GM23338 (cell line): ENCODE measurements around the gene AASDHPPT.

Source experiments
- EZH2 ChIP-seq: fragments of 200-600 bp; sonication (generic); IDR thresholded peaks from one replicate; pipeline ENCODE4 v1.8.0; 2017; ENCODE audit warnings: antibody characterized with exemption, mild to moderate bottlenecking, low read depth; ENCODE audit not compliant: unreplicated experiment
- EZH2phosphoT487 ChIP-seq: fragments of 200-600 bp; sonication (generic); IDR thresholded peaks from one replicate; pipeline ENCODE4 v1.8.1; 2018; ENCODE audit warnings: antibody characterized with exemption; ENCODE audit not compliant: unreplicated experiment
- TF ChIP-seq, protein P1 (sequence below), 2 experiments: fragments of 200-600 bp in 1 of 2; sonication (generic) in 1 of 2; conservative IDR thresholded peaks; 2 replicates each; pipeline versions ENCODE4 v1.5.1 to v1.6.1; 2016 to 2017; ENCODE audit warnings: antibody characterized with exemption in 2 of 2, low read depth in 2 of 2, mild to moderate bottlenecking in 2 of 2, moderate library complexity in 1 of 2

GRCh38 chr11:106086135-106086534 is 8.7 kb downstream of the AASDHPPT start:
- TF ChIP-seq EZH2 (no peak), EZH2phosphoT487 (no peak)
- TF ChIP-seq, protein P1, sequence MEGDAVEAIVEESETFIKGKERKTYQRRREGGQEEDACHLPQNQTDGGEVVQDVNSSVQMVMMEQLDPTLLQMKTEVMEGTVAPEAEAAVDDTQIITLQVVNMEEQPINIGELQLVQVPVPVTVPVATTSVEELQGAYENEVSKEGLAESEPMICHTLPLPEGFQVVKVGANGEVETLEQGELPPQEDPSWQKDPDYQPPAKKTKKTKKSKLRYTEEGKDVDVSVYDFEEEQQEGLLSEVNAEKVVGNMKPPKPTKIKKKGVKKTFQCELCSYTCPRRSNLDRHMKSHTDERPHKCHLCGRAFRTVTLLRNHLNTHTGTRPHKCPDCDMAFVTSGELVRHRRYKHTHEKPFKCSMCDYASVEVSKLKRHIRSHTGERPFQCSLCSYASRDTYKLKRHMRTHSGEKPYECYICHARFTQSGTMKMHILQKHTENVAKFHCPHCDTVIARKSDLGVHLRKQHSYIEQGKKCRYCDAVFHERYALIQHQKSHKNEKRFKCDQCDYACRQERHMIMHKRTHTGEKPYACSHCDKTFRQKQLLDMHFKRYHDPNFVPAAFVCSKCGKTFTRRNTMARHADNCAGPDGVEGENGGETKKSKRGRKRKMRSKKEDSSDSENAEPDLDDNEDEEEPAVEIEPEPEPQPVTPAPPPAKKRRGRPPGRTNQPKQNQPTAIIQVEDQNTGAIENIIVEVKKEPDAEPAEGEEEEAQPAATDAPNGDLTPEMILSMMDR (conservative IDR thresholded peaks at IDR 0.05; ENCODE audit: low read depth in 2 of 2) = no peak
